GM12892 (cell line): ENCODE data around the gene TRAF3.
A peak's percentile ranks its signal among the peaks of the same experiment; 100 is the strongest.

Source experiments
- POLR2A ChIP-seq: IDR thresholded peaks from 2 replicates; pipeline ENCODE4 v1.6.1; 2011; ENCODE audit warnings: low read depth, low read length, control low read depth
- TAF1 ChIP-seq: IDR thresholded peaks from 2 replicates; pipeline ENCODE4 v1.6.1; 2011; ENCODE audit warnings: low read depth, mild to moderate bottlenecking, control low read depth, low read length, borderline replicate concordance

DNA sequence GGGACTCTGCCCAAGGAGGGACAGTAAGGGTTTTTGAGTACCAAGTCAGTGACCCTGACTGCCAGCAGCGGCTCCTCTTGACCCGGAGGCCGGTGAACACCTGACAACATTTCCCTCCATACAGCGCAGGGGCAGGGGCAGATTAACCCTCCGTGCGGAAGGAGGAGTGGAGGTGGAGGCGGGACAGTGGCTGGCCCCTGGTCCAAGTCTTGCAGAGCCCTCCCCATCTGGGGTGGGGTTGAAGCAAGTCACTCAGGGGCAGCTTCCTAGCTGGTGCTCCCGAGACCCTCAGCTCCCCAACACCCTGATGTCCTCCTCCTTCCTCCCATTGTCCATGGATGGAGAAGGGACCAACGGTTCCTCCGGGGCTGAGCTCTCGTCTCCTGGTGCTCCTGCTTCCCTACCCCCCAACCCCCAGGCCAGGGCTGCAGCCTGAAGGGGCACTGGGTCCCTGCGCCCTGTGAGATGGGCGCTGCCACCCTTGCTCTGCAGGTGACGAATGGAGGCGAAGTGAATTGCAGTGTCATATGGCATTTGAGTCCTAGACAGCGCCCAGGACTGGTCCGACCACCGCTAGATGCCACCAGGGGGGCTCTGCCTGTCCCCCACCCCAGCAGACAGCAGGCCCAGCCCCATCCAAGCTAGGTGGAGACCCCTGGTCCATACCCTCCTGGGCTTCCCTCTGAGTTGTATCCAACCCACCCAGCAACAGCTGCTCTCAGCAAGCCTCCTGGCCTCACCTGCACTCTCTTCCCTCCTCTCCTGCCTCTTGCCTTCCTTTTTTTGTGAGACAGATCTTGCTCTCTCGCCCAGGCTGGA, 138.3 kb downstream of the TRAF3 start:
- TF ChIP-seq POLR2A (peak; percentile 42; the same call in 1 of the 2 replicates), TAF1 (no peak)
